Measurements from ENCODE around the gene RASGEF1C.

RASGEF1C gene

GRCh38 chr5:180135967-180136629 is 72.9 kb downstream of the RASGEF1C start:
- no peak overlapping the region for H3K4me3 ChIP-seq
- no peak overlapping the region for H3K27ac ChIP-seq
- no peak for TF ChIP-seq CTCF (IDR thresholded peaks at IDR 0.05)
- intact Hi-C loops (cut with DNase I; ENCODE audit: low total_unique reads): no loop called here
- peak in 1 of 2 donors; percentile 55 for DNase-seq
- no peaks in the 10 kb centered on the region for H3K4me1 ChIP-seq
- no peaks in the 10 kb centered on the region for H3K9me3 ChIP-seq
- H3K36me3 ChIP-seq: no peaks in the 10 kb centered on the region
- peaks cover 0 to 45% of the 10 kb centered on the region in 2 donors for H3K27me3 ChIP-seq

GRCh38 chr5:180135128-180135955 is 73.7 kb downstream of the RASGEF1C start:
- intact Hi-C loops (cut with DNase I; ENCODE audit: low total_unique reads): no loop called here
- H3K27me3 ChIP-seq: peaks cover 0 to 37% of the 10 kb centered on the region in 2 donors
- H3K4me1 ChIP-seq: no peaks in the 10 kb centered on the region
- H3K27ac ChIP-seq: no peak overlapping the region
- H3K9me3 ChIP-seq: no peaks in the 10 kb centered on the region
- no peak for TF ChIP-seq CTCF (IDR thresholded peaks at IDR 0.05)
- DNase-seq: peak in 1 of 2 donors; percentile 65
- H3K4me3 ChIP-seq: no peak overlapping the region
- no peaks in the 10 kb centered on the region for H3K36me3 ChIP-seq

- DNase-seq: peak in 1 of 2 donors; percentile 56
- Histone ChIP-seq H3K27ac (no peak overlapping the region), H3K27me3 (peaks cover 0 to 24% of the 10 kb centered on the region in 2 donors), H3K36me3 (no peaks in the 10 kb centered on the region), H3K9me3 (no peaks in the 10 kb centered on the region), H3K4me3 (no peak overlapping the region), H3K4me1 (no peaks in the 10 kb centered on the region)
- no peak for TF ChIP-seq CTCF (IDR thresholded peaks at IDR 0.05)
- intact Hi-C loops (cut with DNase I; ENCODE audit: low total_unique reads): no loop called here
Measured at GRCh38 chr5:180133971-180134508, 75.0 kb downstream of the RASGEF1C start.

- intact Hi-C loops (cut with DNase I; ENCODE audit: low total_unique reads): no loop called here
- H3K4me3 ChIP-seq: no peak overlapping the region
- peaks cover 0 to 21% of the 10 kb centered on the region in 2 donors for H3K27me3 ChIP-seq
- H3K27ac ChIP-seq: no peak overlapping the region
- TF ChIP-seq CTCF (IDR thresholded peaks at IDR 0.05): no peak
- no peak for DNase-seq
- H3K9me3 ChIP-seq: no peaks in the 10 kb centered on the region
- H3K36me3 ChIP-seq: no peaks in the 10 kb centered on the region
- no peaks in the 10 kb centered on the region for H3K4me1 ChIP-seq
Measured at GRCh38 chr5:180133551-180133950, 75.5 kb downstream of the RASGEF1C start.

GRCh38 chr5:180133060-180133459 is 76.0 kb downstream of the RASGEF1C start:
- Histone ChIP-seq H3K9me3 (no peaks in the 10 kb centered on the region), H3K36me3 (no peaks in the 10 kb centered on the region), H3K27ac (no peak overlapping the region), H3K4me1 (no peaks in the 10 kb centered on the region), H3K4me3 (no peak overlapping the region), H3K27me3 (peaks cover 0 to 19% of the 10 kb centered on the region in 2 donors)
- no peak for TF ChIP-seq CTCF (IDR thresholded peaks at IDR 0.05)
- intact Hi-C loops (cut with DNase I; ENCODE audit: low total_unique reads): no loop called here
- DNase-seq: no peak

Data from tibial artery (tissue), 4 donors.